ENCODE measurements around the gene BMPR1A. TPM values are rescaled to one million over a fixed set of nuclear protein-coding genes. Genes with fewer than 3 reads are reported as not detected.

Gene BMPR1A
- total RNA-seq: 1 to 10 TPM; 8.0 to 9.8 TPM

DNA sequence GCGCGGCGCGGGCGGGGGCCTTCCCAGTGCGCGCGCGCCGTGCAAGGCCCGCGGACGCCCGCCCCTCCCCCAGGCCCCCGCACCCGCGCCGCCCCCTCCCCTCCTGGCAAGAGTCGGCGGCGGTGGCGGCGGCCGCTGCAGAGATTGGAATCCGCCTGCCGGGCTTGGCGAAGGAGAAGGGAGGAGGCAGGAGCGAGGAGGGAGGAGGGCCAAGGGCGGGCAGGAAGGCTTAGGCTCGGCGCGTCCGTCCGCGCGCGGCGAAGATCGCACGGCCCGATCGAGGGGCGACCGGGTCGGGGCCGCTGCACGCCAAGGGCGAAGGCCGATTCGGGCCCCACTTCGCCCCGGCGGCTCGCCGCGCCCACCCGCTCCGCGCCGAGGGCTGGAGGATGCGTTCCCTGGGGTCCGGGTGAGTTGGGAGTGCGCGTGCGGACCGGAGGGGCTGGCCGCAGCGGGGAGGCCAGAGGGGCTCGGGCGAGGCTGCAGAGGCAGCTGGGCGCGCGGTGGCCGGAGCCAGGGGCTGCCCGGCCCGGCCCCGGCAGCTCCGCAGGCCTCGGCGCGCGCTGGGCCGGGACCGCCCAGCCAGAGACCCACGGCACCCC, at the start of gene BMPR1A:
BMPR1A (plus strand) TSS at position 109 of the 602 bp plus-strand sequence. CDS start 119,400 bp downstream, outside the sequence.
- Mint-ChIP-seq H3K4me3 (peak within 1 kb of the TSS; percentile 88), H3K27me3 (ENCODE audit: low read depth) (peaks cover 38% of the 10 kb centered on the region), H3K9me3 (ENCODE audit: insufficient read depth) (no peaks in the 10 kb centered on the region), H3K27ac (peak within 1 kb of the TSS; percentile 73), H3K4me1 (ENCODE audit: low read depth) (peaks cover 51% of the 10 kb centered on the region), H3K36me3 (ENCODE audit: low read depth) (peaks cover 5% of the 10 kb centered on the region)
- DNase-seq (no peak), ATAC-seq (peak; percentile 64)
- CTCF ChIA-PET: interaction anchor here (1.0 to 1.1 kb wide), 2 partner anchors 44 to 122 kb away, joined by 3 to 6 read pairs; no protein-coding TSS in a partner anchor
- POLR2A ChIA-PET: interaction anchor here (0.6 to 2.3 kb wide), 2 partner anchors 9 to 45 kb away, joined by 3 to 14 read pairs; no protein-coding TSS in a partner anchor

DNA sequence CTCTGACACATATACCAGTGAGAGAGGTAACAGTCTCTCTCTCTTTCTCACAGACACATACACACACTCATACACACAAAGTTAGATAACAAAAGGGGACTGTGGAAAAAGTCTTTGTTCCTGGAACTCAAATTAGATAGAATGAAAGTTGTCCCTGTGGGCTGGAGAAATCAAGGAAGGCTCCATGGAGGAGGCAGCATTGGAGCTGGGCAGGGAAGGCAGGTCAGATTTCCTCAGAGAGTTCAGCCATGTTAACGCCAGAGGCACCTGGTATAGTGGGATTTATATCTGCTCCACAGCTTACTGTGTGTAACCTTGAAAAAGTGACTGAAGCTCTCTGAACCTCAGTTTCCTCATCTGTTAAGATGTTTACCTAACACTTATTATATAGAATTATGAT, 49.4 kb upstream of the BMPR1A start:
- no peaks in the 10 kb centered on the region for H3K9me3 Mint-ChIP-seq (ENCODE audit: insufficient read depth)
- peaks cover 10% of the 10 kb centered on the region for H3K4me1 Mint-ChIP-seq (ENCODE audit: low read depth)
- CTCF ChIA-PET: no interaction called here
- DNase-seq: no peak
- no peak overlapping the region for H3K27ac Mint-ChIP-seq
- ATAC-seq: no peak
- H3K27me3 Mint-ChIP-seq (ENCODE audit: low read depth): peaks cover 2% of the 10 kb centered on the region
- no peaks in the 10 kb centered on the region for H3K36me3 Mint-ChIP-seq (ENCODE audit: low read depth)
- H3K4me3 Mint-ChIP-seq: no peak overlapping the region
- POLR2A ChIA-PET: no interaction called here

DNA sequence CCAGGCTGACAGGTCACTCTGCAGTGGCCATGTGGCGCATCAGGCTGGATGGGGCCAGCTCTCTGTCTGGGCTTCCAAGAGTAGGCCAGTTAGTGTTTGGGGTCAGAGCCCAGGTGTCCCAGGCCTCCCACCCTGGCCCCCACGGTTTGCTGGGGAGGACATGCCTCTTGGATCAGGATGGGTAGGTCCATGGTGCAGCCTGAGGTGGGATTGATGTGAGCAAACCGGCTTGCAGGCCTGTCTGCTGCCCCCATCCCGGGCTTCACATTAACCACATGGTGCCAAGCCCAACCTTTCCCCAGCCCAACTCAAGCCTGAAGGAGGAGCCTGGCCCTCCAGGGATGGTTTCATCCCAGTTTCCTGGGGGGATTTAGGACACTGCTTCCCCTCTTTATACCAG, 48.9 kb upstream of the BMPR1A start:
- DNase-seq (no peak), ATAC-seq (no peak)
- peaks cover 14% of the 10 kb centered on the region for H3K4me1 Mint-ChIP-seq (ENCODE audit: low read depth)
- H3K27ac Mint-ChIP-seq: no peak overlapping the region
- ChIA-PET CTCF (interaction anchor here (1.5 kb wide), 1 partner anchor 192 kb away, joined by 4 read pairs; no protein-coding TSS in a partner anchor), POLR2A (no interaction called here)
- H3K27me3 Mint-ChIP-seq (ENCODE audit: low read depth): no peaks in the 10 kb centered on the region
- H3K9me3 Mint-ChIP-seq (ENCODE audit: insufficient read depth): no peaks in the 10 kb centered on the region
- H3K4me3 Mint-ChIP-seq: no peak overlapping the region
- no peaks in the 10 kb centered on the region for H3K36me3 Mint-ChIP-seq (ENCODE audit: low read depth)

DNA sequence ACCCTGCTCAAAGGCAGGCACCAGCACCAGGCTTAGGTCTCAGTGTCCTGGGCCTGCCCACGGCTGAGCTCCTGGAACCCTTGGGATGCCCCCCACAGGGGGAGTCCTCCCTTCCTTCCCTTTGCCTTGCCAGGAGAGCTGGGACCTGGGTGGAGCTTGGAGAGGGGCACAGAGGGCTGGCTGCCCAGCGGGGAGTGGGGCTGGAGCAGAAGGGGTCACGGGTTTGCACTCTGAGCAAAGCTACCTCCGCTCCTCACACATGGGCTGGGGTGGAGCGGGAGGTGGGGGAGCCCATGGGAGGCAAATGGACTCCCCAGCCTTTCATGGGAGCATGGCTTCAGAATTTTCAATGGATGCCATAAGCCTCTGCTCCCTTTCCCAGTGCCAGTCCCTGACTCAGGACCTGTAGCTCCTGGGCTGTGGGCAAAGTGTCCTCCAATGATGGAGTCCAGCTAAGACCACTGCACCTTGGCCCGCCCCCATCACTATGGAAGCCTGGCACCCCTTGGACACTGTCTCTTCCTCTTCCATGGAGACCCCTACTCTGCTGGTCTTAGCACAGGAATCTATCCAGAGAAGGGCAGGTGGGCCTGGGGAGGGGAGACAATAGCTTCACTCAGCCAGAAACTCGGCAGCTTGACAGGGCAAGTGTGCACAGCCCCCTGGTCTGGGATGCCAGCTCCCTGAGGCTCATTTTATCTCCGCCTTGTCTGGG, 48.2 kb upstream of the BMPR1A start:
- Mint-ChIP-seq H3K9me3 (ENCODE audit: insufficient read depth) (no peaks in the 10 kb centered on the region), H3K27me3 (ENCODE audit: low read depth) (no peaks in the 10 kb centered on the region), H3K4me3 (no peak overlapping the region), H3K27ac (no peak overlapping the region), H3K4me1 (ENCODE audit: low read depth) (peaks cover 14% of the 10 kb centered on the region), H3K36me3 (ENCODE audit: low read depth) (no peaks in the 10 kb centered on the region)
- ChIA-PET POLR2A (no interaction called here), CTCF (interaction anchor here (0.7 to 1.5 kb wide), 2 partner anchors 191 to 200 kb away, joined by 3 to 4 read pairs; no protein-coding TSS in a partner anchor)
- ATAC-seq: no peak
- DNase-seq: no peak

DNA sequence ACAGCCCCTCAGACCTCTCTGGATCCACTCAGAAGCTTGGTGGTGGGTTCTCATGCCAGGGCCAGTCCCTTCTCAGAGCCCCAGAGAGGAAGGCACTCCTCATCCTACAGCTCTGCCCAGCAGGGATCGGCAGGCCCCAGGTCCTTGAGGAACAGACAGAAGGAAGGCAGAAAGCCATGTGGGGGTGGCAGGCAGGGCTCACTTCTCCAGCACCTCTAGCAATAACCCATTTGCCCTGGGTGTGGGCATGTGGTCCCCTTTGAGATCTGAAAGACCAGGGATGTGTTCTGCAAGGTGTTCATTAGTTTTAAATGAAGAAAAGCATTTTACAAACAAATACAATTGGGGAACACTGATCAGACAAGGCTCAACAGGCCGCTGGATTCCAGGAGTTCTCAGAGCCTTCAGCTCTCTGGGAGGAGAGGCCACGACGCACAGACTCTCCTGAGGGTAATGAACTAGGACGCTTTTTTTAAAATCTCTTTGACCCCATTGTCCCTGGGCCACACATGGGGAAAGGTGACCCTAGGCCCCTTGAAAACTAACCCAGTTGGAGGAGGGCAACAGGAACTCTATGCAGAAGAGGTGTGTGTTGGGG, 47.5 kb upstream of the BMPR1A start:
- ATAC-seq (no peak), DNase-seq (no peak)
- H3K36me3 Mint-ChIP-seq (ENCODE audit: low read depth): no peaks in the 10 kb centered on the region
- H3K9me3 Mint-ChIP-seq (ENCODE audit: insufficient read depth): no peaks in the 10 kb centered on the region
- no peaks in the 10 kb centered on the region for H3K27me3 Mint-ChIP-seq (ENCODE audit: low read depth)
- peaks cover 14% of the 10 kb centered on the region for H3K4me1 Mint-ChIP-seq (ENCODE audit: low read depth)
- H3K27ac Mint-ChIP-seq: no peak overlapping the region
- CTCF ChIA-PET: interaction anchor here (0.7 to 1.5 kb wide), 2 partner anchors 191 to 200 kb away, joined by 3 to 4 read pairs; no protein-coding TSS in a partner anchor
- POLR2A ChIA-PET: no interaction called here
- no peak overlapping the region for H3K4me3 Mint-ChIP-seq

DNA sequence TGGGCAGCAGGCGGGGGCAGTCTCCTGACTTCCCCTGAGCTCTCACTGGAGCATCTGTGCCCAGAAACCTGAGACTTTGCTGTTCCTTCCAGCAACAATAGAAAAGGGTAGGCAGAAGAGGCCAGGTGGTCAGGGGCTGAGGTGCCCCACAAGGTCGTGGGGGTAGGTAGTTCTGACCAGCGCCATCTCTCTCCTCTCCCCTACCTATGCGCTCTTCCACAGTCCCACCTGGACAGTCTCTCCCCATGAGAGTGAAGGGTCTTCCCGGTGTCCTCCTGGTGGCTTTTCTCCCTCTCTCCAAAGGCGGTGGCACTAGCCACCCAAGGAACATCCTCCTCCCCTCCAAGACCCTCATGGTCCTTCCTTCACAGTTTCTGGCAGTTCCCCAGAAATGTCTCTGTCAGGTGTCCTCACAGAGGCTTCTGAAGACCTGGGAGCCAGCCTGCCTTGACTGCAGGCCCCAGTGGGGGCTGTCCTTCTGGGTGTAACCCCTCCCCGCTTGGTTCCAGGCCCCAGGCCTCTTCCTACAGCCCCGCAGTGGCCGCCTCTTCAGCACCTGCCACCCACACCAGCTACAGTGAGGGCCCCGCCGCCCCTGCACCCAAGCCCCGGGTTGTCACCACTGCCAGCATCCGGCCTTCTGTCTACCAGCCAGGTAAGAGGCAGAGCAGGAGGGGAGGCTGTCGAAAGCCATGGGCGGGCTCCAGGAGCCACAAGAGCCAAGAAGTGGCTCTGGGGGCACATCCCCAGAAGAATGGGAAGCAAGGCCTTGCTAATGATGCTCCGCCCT, 46.8 kb upstream of the BMPR1A start:
- Mint-ChIP-seq H3K36me3 (ENCODE audit: low read depth) (no peaks in the 10 kb centered on the region), H3K27ac (no peak overlapping the region), H3K4me1 (ENCODE audit: low read depth) (peaks cover 14% of the 10 kb centered on the region), H3K9me3 (ENCODE audit: insufficient read depth) (no peaks in the 10 kb centered on the region), H3K4me3 (peak overlapping the region; percentile 73), H3K27me3 (ENCODE audit: low read depth) (no peaks in the 10 kb centered on the region)
- ChIA-PET POLR2A (interaction anchor here (0.5 kb wide), 1 partner anchor 308 kb away, joined by 3 read pairs; no protein-coding TSS in a partner anchor), CTCF (no interaction called here)
- DNase-seq (no peak), ATAC-seq (no peak)

DNA sequence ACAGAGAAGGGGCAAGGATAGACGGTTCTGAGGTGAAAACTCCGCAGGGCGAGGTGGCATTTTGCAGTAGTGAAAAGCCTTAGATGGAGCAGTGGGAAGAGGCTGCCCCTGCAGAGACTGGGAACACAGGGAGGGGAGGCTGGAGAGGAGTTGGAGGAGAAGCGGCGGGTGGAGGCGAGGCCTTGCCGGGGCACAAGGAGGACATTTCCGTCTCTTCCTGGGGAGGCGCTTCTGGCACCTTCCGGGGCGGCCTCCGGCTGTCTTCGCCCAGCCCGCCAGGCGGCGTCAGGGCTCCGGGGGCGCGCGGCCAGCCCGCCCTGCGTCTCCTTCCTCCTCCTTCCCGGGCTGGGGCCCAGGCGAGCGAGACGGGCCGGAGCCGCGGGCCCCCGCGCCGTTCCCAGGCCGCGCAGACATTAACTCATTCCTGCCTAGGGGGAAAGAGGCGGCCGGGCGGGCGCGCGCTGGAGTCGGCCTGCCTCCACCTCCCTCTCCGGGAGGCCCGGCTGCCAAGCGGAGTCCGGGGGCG, 45.4 kb upstream of the BMPR1A start:
- Mint-ChIP-seq H3K27ac (peak overlapping the region; percentile 92), H3K9me3 (ENCODE audit: insufficient read depth) (no peaks in the 10 kb centered on the region), H3K4me1 (ENCODE audit: low read depth) (peaks cover 14% of the 10 kb centered on the region), H3K27me3 (ENCODE audit: low read depth) (no peaks in the 10 kb centered on the region), H3K36me3 (ENCODE audit: low read depth) (no peaks in the 10 kb centered on the region), H3K4me3 (peak overlapping the region; percentile 73)
- ATAC-seq (peak; percentile 93), DNase-seq (peak; percentile 87)
- POLR2A ChIA-PET: interaction anchor here (1.1 to 2.8 kb wide), 3 partner anchors 16 to 310 kb away, joined by 3 to 14 read pairs (median 3); partner anchors contain the start of gene BMPR1A
- CTCF ChIA-PET: interaction anchor here (1.0 to 2.7 kb wide), 4 partner anchors 10 to 88 kb away, joined by 3 to 10 read pairs (median 7); no protein-coding TSS in a partner anchor

DNA sequence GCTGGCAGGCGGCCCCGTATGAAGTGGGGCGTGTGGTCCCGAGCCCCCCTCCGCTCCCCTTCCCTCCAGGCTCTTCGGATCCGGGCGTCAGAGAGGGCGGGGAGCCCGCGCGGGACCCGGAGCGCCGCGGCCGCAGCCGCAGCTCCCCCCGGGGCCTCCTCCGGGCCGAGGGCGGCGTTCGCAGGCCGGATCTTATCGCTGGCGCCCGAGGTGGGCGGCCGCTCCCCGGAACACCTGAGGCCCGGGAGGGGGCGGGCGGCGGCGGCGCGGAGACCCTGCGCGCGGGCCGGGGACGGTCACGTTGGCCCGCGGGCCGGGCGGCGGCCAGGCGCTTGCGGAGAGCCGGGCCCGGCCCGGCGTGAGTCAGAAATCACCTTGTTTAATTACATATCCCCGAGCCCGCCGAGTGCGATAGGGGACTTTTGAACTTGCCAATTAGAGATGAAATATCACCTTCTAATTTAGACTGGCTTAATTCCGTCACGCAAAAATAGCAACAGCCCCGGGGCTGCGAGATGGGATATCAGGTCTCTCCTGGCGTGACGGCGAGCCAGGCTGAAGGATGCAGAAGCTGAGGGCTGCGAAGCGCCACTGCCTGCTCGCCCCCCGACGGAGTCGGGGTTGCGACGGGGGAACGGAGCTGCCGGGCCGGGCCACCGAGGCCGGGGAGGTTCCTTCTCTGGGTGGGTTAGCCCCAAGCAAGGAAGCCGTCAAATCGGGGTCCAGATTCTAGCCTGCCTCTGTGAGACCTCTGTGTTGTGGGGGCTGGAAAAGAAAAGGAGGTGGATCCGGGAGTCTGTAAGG, 44.7 kb upstream of the BMPR1A start:
- ATAC-seq (peak; percentile 68), DNase-seq (peak; percentile 56)
- no peaks in the 10 kb centered on the region for H3K36me3 Mint-ChIP-seq (ENCODE audit: low read depth)
- peak overlapping the region; percentile 90 for H3K27ac Mint-ChIP-seq
- no peaks in the 10 kb centered on the region for H3K27me3 Mint-ChIP-seq (ENCODE audit: low read depth)
- H3K4me1 Mint-ChIP-seq (ENCODE audit: low read depth): peaks cover 14% of the 10 kb centered on the region
- H3K9me3 Mint-ChIP-seq (ENCODE audit: insufficient read depth): no peaks in the 10 kb centered on the region
- ChIA-PET CTCF (interaction anchor here (0.9 to 2.7 kb wide), 9 partner anchors 9 to 311 kb away, joined by 3 to 10 read pairs (median 6); partner anchors contain the start of gene BMPR1A), POLR2A (interaction anchor here (0.9 to 2.8 kb wide), 5 partner anchors 17 to 311 kb away, joined by 3 to 14 read pairs (median 3); partner anchors contain the start of gene BMPR1A)
- peak overlapping the region; percentile 80 for H3K4me3 Mint-ChIP-seq

DNA sequence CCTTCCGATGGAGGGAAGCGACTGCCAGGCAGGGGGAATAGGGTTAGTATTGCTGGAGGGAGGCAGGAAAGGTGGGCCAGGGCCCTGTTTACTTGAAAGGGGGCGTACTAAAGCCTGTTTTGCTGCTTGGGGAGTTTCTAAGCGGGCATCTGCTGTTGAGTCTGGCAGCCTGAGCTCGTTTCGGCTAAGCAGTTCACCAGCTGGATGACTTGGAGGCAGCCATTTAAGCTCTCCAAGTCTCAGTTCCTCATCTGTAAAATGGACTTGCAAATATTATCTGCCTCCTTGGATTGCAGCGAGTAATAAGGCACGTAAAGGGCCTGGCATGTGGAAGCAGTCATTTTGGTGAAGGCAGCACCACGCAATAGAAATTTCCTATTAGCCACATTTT, 44.1 kb upstream of the BMPR1A start:
- POLR2A ChIA-PET: interaction anchor here (0.9 to 2.8 kb wide), 5 partner anchors 17 to 311 kb away, joined by 3 to 14 read pairs (median 3); partner anchors contain the start of gene BMPR1A
- DNase-seq (peak; percentile 28), ATAC-seq (no peak)
- H3K4me3 Mint-ChIP-seq: peak overlapping the region; percentile 80
- H3K27me3 Mint-ChIP-seq (ENCODE audit: low read depth): no peaks in the 10 kb centered on the region
- H3K9me3 Mint-ChIP-seq (ENCODE audit: insufficient read depth): no peaks in the 10 kb centered on the region
- peaks cover 14% of the 10 kb centered on the region for H3K4me1 Mint-ChIP-seq (ENCODE audit: low read depth)
- no peaks in the 10 kb centered on the region for H3K36me3 Mint-ChIP-seq (ENCODE audit: low read depth)
- CTCF ChIA-PET: interaction anchor here (0.6 to 2.7 kb wide), 10 partner anchors 9 to 312 kb away, joined by 3 to 10 read pairs (median 5); partner anchors contain the start of gene BMPR1A
- peak overlapping the region; percentile 90 for H3K27ac Mint-ChIP-seq

DNA sequence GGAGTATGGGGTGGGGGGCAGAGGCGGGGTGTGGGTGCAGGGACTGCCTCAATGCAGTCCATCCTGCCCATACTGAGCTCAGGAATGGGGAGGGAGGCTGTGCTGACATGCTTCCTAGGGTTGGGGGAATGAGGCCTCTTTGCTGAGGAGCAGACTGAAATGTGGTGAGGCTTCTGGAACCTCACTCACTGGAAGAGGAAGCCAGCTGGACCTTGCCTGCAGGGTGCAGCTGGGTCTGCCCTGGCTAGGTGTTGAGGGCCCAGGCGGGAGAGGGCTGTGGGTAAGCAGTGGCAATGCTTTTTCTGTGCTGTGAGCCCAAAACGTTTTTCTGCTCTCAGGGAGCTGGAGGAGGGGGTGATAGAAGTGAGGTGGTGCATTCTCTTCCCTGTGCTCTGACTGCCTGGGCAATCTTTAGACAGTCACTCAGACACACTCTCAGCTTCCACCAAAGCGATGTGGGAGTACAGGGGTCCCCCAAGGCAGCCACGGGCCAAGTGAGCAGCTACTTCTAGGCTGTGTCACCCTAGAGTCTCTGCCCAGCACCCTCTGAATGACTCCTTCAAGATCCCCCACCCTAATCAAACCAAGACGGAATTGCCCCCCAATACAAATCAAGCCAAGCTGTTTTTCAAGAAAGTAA, 41.1 kb upstream of the BMPR1A start:
- no peak overlapping the region for H3K27ac Mint-ChIP-seq
- H3K27me3 Mint-ChIP-seq (ENCODE audit: low read depth): peaks cover 3% of the 10 kb centered on the region
- no peaks in the 10 kb centered on the region for H3K9me3 Mint-ChIP-seq (ENCODE audit: insufficient read depth)
- CTCF ChIA-PET: interaction anchor here (0.9 to 1.3 kb wide), 2 partner anchors 28 to 184 kb away, joined by 3 to 4 read pairs; no protein-coding TSS in a partner anchor
- H3K36me3 Mint-ChIP-seq (ENCODE audit: low read depth): no peaks in the 10 kb centered on the region
- DNase-seq: no peak
- no peak overlapping the region for H3K4me3 Mint-ChIP-seq
- POLR2A ChIA-PET: interaction anchor here (0.6 kb wide), 1 partner anchor 155 kb away, joined by 3 read pairs; no protein-coding TSS in a partner anchor
- ATAC-seq: no peak
- peaks cover 11% of the 10 kb centered on the region for H3K4me1 Mint-ChIP-seq (ENCODE audit: low read depth)
